NCI-H446 treated with DMSO at 0.1 percent for 48 hours (cell line): ENCODE results near the gene FHOD1.

Experiments used
- DNase-seq: peaks from one replicate; lab custom pipeline; 2025; lab: John Stamatoyannopoulos, UW

Gene FHOD1

DNA sequence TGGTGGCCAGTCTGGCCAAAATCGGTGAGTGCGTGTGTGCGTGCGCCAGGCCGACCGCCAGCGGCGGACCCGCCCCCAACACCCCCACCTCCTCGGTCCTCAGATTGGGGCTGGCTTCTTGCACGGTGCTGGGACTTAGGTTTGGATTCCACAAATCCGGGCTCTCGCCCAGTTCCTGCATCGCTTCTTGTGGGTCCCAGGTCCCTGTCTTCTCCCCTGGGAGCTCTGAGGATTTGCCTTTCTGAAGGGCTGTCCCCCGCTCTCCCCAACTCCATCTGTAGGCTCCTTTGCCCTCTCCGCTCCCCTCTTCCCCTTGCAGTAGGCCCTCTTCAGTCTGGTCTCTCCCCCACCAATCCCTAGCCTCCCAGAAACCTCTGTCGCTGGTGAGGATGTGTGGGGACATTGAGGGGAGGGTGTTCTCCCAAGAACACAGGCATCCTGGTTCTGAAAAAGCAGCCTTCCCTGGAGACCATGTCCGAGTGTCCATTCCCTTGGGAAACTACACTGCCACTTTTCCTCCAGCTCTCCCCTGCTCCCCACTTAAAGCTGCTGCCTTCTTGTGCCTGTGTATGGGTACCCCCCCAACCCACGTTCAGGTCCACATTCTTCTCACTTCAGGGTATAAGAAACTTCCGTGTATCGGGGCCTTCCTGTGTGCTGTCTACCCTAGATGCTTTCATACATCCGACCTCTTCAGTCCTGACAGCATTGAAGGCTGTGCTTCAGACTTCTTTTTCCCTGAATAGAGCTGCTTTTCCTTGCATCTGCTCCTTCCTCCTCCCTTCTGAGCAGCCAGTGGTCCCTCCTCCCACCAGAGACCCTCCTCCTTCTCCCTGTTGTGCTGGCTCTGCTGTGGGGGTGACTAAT lies 2.1 kb upstream of the FHOD1 start:
- DNase-seq = no peak

GRCh38 chr16:67248401-67249177 lies 1.3 kb upstream of the FHOD1 start, which contains the start of gene SLC9A5:
Gene SLC9A5, plus strand, starts transcription at chr16:67248979. Its CDS starts 36 bp downstream, at chr16:67249015.
- no peak for DNase-seq

DNA sequence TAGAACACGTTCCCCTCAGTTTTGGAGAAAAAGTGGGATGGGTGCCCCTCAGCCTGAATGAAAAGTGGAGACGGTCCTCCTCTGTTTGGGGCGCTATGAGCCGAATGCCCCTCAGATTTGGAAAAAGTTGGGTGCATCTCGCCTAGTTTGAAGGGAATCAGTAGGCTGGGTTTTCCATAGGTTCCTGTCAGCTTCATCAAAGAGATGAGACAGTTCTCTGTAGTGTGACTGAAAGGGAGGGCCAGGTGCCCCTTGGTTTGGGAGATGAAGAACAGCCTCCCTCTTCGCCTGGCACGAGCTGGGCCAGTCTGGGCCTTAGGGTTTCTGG lies 756 bp upstream of the FHOD1 start:
- no peak for DNase-seq

DNA sequence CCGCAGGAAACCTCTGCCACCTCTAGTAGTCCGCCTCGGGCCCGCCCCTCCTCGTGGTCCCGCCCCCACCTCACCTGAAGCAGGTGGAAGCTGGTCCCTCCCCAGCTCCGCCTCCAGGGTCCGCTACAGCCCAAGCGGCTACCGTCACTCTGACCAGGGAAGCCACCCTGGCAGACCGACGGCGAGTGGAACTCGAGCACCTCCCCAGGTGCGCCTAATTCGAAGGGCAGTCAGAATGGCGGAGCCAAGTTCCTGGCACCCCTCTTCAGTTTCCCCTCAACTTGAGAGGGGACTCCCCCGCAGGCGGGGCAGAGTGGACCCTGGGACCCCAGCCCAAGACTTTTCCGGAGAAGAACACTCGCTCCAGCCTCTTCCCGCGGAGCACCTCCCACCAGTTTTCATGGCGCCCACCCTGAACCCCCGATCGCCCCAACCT lies 507 bp downstream of the FHOD1 start:
- no peak for DNase-seq

GRCh38 chr16:67246081-67246755 lies 1.1 kb downstream of the FHOD1 start:
- no peak for DNase-seq

DNA sequence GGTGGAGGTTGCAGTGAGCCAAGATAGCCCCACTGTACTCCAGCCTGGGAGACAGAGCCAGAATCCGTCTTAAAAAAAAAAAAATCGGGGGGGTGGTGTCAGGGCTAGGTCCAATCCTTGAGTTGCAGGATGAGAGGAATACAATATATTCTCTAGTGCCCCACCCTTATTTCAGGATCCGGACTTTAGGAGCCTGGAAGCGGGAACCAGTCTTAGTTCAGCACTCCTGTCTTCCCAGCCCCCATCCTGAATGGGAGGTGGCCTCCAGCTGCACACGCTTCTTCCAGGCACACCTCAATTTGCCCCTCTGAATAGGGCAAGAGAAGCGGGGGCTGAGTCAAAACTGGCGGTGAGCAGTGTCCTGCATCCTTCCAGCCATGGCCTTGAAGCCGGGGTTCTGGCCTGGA lies 1.6 kb downstream of the FHOD1 start:
- no peak for DNase-seq

GRCh38 chr16:67245186-67245585 lies 2.1 kb downstream of the FHOD1 start:
- DNase-seq = no peak

DNA sequence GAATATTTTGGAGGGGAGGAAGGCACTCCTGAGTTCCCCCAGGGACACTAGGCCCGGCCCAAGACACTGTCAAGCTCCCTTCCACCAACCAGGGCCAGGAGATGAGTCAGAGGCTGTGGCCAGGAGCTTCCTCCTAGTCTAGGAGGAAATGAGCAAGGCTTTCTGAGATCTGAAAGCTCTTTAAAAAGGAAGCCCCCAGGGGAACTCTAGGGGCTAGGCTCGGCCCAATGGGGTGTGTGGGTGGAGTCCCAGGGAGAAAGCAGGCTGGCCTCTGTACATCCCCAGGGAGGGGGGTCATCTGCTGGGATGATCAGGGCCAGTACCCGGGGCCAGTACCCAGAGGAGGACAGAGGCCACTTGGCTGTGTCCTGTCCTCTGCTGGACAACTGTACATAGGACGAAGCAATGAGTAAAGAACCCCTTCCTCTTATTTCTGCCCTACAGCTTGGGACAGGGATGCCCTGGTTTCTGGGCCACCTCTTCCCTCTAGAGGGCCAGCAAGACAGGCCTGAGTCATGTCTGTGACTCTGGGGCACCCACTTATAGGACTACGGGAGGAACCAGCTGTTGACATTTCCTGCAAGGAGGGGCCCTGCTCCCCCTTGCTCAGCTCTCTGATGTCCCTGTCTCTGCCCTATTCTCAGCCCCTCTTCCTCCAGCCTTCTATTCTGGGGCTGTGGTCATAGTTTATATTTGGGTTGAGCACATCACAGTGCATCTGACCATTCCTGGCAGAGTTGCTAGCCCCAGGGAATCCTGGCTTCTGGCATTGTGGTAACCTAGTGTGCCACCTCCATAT lies 2.7 kb downstream of the FHOD1 start:
- no peak for DNase-seq

DNA sequence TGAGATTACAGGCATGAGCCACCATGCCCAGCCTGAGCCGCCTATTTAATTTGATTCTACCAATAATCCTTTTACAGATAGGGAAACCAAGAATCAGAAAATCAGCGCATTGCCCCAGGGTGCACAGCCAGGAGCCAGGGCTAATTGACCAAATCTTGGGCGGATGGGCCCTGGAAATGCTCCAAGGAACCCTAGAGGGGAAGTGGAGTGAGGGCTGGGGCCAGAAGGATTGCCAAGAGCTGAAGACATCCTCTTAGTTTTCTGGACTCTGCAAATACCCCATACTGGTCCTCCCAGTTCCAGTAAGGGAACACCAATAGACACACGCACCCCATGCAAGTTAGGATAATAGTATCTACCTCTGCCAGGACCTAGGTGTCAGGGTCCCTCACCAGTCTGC lies 3.8 kb downstream of the FHOD1 start:
- no peak for DNase-seq

DNA sequence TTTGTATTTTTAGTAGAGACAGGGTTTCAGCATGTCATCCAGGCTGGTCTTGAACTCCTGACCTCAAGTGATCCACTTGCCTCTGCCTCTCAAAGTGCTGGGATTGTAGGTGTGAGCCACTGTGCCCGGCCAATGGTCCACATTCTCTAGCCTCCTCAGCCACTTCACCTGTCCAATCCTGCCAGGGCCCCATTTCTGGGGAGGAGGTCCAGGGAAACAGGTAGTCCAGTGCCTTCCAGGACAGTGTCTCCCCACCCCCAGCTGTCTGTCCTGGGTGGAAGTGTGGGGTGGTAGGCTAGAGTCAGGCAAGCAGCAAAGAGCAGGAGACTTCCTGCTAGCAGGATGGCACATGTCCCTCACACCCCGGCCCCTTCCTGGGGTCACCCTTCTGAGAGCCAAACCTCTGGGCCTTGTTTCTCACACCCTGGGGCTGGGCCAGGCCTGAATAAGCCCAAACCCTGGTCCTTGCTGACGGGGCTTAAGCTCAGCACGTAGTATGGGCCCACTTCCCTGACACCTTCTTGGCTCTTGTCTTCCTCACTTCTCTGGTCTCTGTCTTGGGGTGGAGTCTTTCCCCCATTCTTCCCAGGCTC lies 5.0 kb downstream of the FHOD1 start:
- no peak for DNase-seq

GRCh38 chr16:67241008-67241900 lies 6.0 kb downstream of the FHOD1 start:
- no peak for DNase-seq

DNA sequence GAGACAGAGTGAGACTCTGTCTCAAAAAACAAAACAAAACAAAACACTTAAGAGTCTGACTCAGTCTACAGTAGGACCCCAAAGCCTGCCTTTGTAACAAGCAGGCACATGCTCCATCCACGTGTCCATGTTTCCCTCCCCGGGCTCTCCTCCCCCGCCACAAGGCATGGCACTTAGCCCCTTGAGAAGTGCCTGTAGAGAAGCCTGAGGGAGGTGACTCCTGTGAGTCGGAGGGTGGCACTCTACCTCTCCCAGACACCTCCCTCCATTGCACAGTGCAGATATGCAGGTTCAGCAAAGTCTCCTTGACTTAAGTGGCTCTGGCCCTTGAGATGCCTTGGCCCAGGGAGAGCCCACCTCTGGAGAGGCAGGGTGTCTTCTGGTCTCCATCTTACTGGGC lies 6.8 kb downstream of the FHOD1 start:
- no peak for DNase-seq

DNA sequence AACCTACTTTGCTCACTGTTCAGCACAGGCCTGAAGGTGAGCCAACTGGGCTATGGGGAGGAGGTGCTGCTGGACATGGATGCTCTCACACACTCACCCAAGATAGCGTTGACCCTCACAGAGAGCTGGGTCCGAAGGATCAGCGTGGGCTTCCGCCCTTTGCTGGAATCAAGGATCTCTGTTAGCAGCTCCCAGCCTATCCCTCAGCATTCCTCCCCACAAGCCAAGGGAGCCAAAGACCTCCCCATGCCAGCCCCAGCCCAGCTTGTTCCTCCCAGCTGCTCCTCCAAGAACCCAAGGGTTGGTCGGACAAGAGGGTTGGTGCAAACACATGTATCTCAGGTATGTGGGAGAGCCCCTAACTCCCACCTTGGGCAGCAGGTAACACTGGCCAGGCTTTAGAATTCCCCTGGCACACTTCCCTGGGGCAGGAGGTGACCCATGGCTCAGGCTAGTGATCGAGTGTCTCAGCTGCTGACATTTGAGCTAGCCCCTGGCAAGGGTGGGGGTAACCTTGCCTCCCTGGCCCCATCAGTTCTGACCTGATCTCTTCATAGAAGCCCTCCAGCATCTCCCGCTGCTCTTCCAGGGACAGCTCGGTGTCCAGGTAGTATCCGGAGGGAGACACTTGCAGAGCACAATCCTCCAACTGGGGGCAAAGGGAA lies 8.3 kb downstream of the FHOD1 start:
- no peak for DNase-seq

DNA sequence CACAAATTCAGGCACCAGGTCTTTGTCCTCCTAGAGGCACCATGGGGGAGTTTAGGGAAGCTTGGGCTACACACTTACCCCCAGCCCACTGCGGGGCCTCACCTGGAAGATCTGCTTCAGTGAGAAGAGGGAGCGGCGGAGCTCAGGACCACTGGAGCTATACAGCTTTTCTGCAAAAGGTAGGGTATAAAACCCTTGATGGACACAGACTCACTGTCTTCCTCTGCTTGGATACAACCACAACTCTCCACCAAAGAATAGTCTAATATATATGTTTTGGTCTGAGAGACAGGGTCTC lies 9.1 kb downstream of the FHOD1 start:
- DNase-seq = no peak

- no peak for DNase-seq
Observed at GRCh38 chr16:67237396-67238277, 9.6 kb downstream of the FHOD1 start.

DNA sequence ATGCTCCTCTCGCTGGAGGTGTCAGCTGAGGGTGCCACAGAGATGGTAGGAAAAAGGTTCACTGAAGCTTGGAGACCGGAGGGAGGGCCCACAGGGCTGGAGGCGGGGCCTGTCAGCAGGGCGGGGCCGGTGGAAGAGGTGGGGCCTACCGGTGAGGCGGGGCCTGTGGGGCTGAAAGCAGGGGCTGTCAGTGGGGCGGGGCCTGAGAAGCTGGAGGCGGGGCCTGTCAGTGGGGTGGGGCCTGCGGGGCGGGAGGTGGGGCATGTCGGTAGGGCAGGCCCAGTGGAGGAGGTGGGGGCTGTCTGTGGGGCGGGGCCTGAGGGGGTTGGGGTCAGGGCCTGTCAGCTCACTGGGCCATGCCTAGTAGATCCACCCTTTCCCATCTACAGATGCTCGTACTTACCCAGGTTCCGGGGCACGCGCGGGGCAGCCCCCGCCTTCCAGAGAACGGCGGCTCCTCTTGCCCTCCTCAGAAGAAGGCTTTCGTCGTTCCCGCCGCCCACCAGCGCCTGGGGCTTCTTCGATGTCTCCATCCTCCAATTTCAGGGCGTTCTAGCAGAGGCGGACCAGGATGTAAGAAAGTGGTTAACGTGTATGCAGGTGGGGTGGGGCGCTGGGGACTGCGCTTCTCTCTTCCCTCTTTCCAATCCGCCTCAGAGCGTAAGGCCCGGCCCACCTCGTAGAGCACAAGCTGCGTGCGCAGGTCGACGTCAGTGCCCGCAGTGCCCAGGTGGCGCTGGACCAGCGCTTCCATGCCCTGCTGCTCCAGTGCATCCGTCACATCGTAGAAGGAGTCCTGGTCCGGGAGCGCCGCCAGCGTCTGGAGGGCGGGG lies 10.5 kb downstream of the FHOD1 start:
- DNase-seq = no peak

DNA sequence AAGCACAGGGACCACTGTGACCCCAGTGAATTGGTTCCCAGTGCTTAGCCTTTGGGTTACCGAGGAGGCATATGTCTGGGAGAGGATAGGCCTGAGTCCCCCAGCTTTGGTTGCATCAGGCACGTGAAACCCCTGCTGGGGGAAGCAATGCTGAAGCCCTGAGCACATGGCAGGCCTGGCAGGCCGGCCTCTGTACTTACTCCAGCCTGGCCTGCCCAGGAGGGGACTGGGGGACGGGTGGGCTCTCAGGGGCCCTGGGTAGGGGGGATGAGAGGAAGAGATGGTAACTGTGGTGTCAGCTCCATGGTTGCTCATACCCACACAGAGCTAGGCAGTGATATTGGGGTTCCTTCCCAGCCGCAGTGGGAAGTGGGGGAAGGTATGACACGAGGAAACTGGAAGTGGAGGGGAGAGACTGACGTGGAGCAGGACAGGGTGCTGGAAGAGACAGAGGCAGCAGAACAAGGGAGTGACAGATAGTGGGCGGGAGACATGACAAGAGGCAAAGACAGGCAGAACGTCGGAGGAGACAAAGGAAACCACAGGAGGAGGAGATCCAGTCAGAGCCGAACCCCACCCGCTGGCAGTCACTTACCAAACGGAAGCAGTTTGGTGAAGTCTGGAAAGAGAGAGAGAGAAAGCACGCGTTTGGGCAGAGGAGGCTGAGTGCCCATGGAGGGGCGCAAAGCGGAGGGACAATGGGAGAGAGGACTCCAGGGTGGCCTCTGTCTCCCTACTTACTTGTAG lies 11.3 kb downstream of the FHOD1 start:
- DNase-seq = no peak
